WTC11 (cell line): ENCODE measurements around the gene TTC33.
"Not testable (repeated sequence)": the region's sequence is repeated elsewhere in the genome, so short reads cannot be mapped to it uniquely, and the experiment has no call there.

Source experiments
- CREM ChIP-seq: sonication (generic); formaldehyde crosslinking; IDR thresholded peaks from 2 replicates; pipeline ENCODE4 v1.8.1; 2022; ENCODE audit warnings: mild to moderate bottlenecking, missing genetic modification reagents, moderate library complexity
- ELF4 ChIP-seq: sonication (generic); formaldehyde crosslinking; IDR thresholded peaks from 2 replicates; pipeline ENCODE4 v1.8.1; 2022; ENCODE audit warnings: low read depth, mild to moderate bottlenecking, moderate library complexity, missing genetic modification reagents
- ESRRA ChIP-seq: sonication (generic); formaldehyde crosslinking; IDR thresholded peaks from 2 replicates; pipeline ENCODE4 v1.8.1; 2022; ENCODE audit warnings: mild to moderate bottlenecking, missing genetic modification reagents, borderline replicate concordance
- FOXJ3 ChIP-seq: sonication (generic); formaldehyde crosslinking; IDR thresholded peaks from 2 replicates; pipeline ENCODE4 v1.9.0; 2021; ENCODE audit warnings: missing genetic modification reagents, mild to moderate bottlenecking, borderline replicate concordance
- NR2C2 ChIP-seq: sonication (generic); formaldehyde crosslinking; IDR thresholded peaks from 2 replicates; pipeline ENCODE4 v1.8.0; 2022; ENCODE audit warnings: mild to moderate bottlenecking, missing genetic modification reagents
- ZNF416 ChIP-seq: fragments of 250-450 bp; sonication (Bioruptor Pico); IDR thresholded peaks from 2 replicates; pipeline ENCODE4 v1.9.0; 2021; ENCODE audit warnings: mild to moderate bottlenecking, inconsistent platforms
- TF ChIP-seq, protein P1 (sequence below): fragments of 200-600 bp; IDR thresholded peaks from 2 replicates; pipeline ENCODE4 v1.8.0; 2022; ENCODE audit warnings: antibody characterized with exemption
- TF ChIP-seq, protein P2 (sequence below): sonication (generic); formaldehyde crosslinking; IDR thresholded peaks from 2 replicates; pipeline ENCODE4 v1.8.0; 2023; ENCODE audit warnings: missing genetic modification reagents, mild to moderate bottlenecking, borderline replicate concordance
- TF ChIP-seq, protein P3 (sequence below): sonication (generic); formaldehyde crosslinking; IDR thresholded peaks from 2 replicates; pipeline ENCODE4 v1.8.0; 2022; ENCODE audit warnings: mild to moderate bottlenecking, missing genetic modification reagents
- TF ChIP-seq, protein P4 (sequence below): sonication (generic); formaldehyde crosslinking; conservative IDR thresholded peaks from 2 replicates; pipeline ENCODE4 v1.8.1; 2022; ENCODE audit warnings: mild to moderate bottlenecking, missing genetic modification reagents
- TF ChIP-seq, protein P5 (sequence below): sonication (generic); formaldehyde crosslinking; IDR thresholded peaks from 2 replicates; pipeline ENCODE4 v1.8.1; 2022; ENCODE audit warnings: missing genetic modification reagents, borderline replicate concordance
- TF ChIP-seq, protein P6 (sequence below): sonication (generic); formaldehyde crosslinking; IDR thresholded peaks from 2 replicates; pipeline ENCODE4 v1.8.0; 2023; ENCODE audit warnings: mild to moderate bottlenecking, missing genetic modification reagents
- TF ChIP-seq, protein P7 (sequence below): sonication (generic); formaldehyde crosslinking; IDR thresholded peaks from 2 replicates; pipeline ENCODE4 v1.8.0; 2022; ENCODE audit warnings: mild to moderate bottlenecking, missing genetic modification reagents
- TF ChIP-seq, protein P8 (sequence below): sonication (generic); formaldehyde crosslinking; IDR thresholded peaks from 2 replicates; pipeline ENCODE4 v1.8.0; 2022; ENCODE audit warnings: mild to moderate bottlenecking, missing genetic modification reagents

DNA sequence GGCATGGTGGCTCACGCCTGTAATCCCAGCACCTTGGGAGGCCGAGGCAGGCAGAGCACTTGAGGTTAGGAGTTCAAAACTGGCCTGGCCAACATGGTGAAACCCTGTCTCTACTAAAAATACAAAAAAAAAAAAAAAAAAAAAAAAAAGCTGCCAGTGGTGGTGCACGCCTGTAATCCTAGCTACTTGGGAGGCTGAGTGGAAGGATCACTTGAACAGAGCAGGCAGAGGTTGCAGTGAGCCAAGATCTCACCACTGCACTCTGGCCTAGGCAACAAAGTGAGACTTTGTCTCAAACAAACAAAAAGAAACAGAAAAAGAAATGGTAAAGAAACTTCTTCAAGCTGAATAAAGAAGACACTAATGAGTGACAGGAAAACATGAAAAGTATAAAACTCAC, 30.9 kb upstream of the TTC33 start:
- TF ChIP-seq, protein P1, sequence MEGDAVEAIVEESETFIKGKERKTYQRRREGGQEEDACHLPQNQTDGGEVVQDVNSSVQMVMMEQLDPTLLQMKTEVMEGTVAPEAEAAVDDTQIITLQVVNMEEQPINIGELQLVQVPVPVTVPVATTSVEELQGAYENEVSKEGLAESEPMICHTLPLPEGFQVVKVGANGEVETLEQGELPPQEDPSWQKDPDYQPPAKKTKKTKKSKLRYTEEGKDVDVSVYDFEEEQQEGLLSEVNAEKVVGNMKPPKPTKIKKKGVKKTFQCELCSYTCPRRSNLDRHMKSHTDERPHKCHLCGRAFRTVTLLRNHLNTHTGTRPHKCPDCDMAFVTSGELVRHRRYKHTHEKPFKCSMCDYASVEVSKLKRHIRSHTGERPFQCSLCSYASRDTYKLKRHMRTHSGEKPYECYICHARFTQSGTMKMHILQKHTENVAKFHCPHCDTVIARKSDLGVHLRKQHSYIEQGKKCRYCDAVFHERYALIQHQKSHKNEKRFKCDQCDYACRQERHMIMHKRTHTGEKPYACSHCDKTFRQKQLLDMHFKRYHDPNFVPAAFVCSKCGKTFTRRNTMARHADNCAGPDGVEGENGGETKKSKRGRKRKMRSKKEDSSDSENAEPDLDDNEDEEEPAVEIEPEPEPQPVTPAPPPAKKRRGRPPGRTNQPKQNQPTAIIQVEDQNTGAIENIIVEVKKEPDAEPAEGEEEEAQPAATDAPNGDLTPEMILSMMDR: not testable (repeated sequence)
- not testable (repeated sequence) for TF ChIP-seq NR2C2, ZNF416, FOXJ3, ESRRA, ELF4, CREM (CRISPR knock-in tag)
- TF ChIP-seq, protein P2, sequence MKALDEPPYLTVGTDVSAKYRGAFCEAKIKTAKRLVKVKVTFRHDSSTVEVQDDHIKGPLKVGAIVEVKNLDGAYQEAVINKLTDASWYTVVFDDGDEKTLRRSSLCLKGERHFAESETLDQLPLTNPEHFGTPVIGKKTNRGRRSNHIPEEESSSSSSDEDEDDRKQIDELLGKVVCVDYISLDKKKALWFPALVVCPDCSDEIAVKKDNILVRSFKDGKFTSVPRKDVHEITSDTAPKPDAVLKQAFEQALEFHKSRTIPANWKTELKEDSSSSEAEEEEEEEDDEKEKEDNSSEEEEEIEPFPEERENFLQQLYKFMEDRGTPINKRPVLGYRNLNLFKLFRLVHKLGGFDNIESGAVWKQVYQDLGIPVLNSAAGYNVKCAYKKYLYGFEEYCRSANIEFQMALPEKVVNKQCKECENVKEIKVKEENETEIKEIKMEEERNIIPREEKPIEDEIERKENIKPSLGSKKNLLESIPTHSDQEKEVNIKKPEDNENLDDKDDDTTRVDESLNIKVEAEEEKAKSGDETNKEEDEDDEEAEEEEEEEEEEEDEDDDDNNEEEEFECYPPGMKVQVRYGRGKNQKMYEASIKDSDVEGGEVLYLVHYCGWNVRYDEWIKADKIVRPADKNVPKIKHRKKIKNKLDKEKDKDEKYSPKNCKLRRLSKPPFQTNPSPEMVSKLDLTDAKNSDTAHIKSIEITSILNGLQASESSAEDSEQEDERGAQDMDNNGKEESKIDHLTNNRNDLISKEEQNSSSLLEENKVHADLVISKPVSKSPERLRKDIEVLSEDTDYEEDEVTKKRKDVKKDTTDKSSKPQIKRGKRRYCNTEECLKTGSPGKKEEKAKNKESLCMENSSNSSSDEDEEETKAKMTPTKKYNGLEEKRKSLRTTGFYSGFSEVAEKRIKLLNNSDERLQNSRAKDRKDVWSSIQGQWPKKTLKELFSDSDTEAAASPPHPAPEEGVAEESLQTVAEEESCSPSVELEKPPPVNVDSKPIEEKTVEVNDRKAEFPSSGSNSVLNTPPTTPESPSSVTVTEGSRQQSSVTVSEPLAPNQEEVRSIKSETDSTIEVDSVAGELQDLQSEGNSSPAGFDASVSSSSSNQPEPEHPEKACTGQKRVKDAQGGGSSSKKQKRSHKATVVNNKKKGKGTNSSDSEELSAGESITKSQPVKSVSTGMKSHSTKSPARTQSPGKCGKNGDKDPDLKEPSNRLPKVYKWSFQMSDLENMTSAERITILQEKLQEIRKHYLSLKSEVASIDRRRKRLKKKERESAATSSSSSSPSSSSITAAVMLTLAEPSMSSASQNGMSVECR (CRISPR knock-in tag): not testable (repeated sequence)
- TF ChIP-seq, protein P3, sequence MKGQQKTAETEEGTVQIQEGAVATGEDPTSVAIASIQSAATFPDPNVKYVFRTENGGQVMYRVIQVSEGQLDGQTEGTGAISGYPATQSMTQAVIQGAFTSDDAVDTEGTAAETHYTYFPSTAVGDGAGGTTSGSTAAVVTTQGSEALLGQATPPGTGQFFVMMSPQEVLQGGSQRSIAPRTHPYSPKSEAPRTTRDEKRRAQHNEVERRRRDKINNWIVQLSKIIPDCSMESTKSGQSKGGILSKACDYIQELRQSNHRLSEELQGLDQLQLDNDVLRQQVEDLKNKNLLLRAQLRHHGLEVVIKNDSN (CRISPR knock-in tag): not testable (repeated sequence)
- TF ChIP-seq, protein P4, sequence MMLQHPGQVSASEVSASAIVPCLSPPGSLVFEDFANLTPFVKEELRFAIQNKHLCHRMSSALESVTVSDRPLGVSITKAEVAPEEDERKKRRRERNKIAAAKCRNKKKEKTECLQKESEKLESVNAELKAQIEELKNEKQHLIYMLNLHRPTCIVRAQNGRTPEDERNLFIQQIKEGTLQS (CRISPR knock-in tag): not testable (repeated sequence)
- TF ChIP-seq, protein P5, sequence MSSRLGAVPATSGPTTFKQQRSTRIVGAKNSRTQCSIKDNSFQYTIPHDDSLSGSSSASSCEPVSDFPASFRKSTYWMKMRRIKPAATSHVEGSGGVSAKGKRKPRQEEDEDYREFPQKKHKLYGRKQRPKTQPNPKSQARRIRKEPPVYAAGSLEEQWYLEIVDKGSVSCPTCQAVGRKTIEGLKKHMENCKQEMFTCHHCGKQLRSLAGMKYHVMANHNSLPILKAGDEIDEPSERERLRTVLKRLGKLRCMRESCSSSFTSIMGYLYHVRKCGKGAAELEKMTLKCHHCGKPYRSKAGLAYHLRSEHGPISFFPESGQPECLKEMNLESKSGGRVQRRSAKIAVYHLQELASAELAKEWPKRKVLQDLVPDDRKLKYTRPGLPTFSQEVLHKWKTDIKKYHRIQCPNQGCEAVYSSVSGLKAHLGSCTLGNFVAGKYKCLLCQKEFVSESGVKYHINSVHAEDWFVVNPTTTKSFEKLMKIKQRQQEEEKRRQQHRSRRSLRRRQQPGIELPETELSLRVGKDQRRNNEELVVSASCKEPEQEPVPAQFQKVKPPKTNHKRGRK: not testable (repeated sequence)
- TF ChIP-seq, protein P6, sequence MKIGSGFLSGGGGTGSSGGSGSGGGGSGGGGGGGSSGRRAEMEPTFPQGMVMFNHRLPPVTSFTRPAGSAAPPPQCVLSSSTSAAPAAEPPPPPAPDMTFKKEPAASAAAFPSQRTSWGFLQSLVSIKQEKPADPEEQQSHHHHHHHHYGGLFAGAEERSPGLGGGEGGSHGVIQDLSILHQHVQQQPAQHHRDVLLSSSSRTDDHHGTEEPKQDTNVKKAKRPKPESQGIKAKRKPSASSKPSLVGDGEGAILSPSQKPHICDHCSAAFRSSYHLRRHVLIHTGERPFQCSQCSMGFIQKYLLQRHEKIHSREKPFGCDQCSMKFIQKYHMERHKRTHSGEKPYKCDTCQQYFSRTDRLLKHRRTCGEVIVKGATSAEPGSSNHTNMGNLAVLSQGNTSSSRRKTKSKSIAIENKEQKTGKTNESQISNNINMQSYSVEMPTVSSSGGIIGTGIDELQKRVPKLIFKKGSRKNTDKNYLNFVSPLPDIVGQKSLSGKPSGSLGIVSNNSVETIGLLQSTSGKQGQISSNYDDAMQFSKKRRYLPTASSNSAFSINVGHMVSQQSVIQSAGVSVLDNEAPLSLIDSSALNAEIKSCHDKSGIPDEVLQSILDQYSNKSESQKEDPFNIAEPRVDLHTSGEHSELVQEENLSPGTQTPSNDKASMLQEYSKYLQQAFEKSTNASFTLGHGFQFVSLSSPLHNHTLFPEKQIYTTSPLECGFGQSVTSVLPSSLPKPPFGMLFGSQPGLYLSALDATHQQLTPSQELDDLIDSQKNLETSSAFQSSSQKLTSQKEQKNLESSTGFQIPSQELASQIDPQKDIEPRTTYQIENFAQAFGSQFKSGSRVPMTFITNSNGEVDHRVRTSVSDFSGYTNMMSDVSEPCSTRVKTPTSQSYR (CRISPR knock-in tag): not testable (repeated sequence)
- TF ChIP-seq, protein P7, sequence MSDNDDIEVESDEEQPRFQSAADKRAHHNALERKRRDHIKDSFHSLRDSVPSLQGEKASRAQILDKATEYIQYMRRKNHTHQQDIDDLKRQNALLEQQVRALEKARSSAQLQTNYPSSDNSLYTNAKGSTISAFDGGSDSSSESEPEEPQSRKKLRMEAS: not testable (repeated sequence)
- TF ChIP-seq, protein P8, sequence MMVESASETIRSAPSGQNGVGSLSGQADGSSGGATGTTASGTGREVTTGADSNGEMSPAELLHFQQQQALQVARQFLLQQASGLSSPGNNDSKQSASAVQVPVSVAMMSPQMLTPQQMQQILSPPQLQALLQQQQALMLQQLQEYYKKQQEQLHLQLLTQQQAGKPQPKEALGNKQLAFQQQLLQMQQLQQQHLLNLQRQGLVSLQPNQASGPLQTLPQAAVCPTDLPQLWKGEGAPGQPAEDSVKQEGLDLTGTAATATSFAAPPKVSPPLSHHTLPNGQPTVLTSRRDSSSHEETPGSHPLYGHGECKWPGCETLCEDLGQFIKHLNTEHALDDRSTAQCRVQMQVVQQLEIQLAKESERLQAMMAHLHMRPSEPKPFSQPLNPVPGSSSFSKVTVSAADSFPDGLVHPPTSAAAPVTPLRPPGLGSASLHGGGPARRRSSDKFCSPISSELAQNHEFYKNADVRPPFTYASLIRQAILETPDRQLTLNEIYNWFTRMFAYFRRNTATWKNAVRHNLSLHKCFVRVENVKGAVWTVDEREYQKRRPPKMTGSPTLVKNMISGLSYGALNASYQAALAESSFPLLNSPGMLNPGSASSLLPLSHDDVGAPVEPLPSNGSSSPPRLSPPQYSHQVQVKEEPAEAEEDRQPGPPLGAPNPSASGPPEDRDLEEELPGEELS: not testable (repeated sequence)
